Neural cell (in vitro differentiated cells): ENCODE data around the gene SAC3D1. TPM values are rescaled to one million over a fixed set of nuclear protein-coding genes. Genes with fewer than 3 reads are reported as not detected.

ENCODE experiments used
- H2AFZ ChIP-seq: fragments of 200-600, 300-800 bp; sonication (generic), shearing (Covaris generic); 2 replicates; pipeline ENCODE4 v1.6.0; 2014; ENCODE audit warnings: low read depth, mild to moderate bottlenecking, antibody characterized with exemption, low read length, moderate library complexity
- H3F3A ChIP-seq: fragments of 200-600 bp; shearing (Covaris generic); 2 replicates; pipeline ENCODE4 v1.6.1; 2016; ENCODE audit warnings: mild to moderate bottlenecking, moderate library complexity, mixed read lengths, antibody characterized with exemption, low read length; ENCODE audit not compliant: insufficient read depth, poor library complexity, severe bottlenecking
- H3K27ac ChIP-seq: fragments of 200-600, 300-800 bp; sonication (generic), shearing (Covaris generic); 2 replicates; pipeline ENCODE4 v1.5.1; 2014; ENCODE audit warnings: mild to moderate bottlenecking, low read length, moderate library complexity
- H3K27me3 ChIP-seq: fragments of 300-800, 200-600 bp; sonication (generic), shearing (Covaris generic); 2 replicates; pipeline ENCODE4 v1.6.0; 2014; ENCODE audit warnings: mild to moderate bottlenecking, low read depth, low read length, moderate library complexity; ENCODE audit not compliant: insufficient read depth
- H3K36me3 ChIP-seq: fragments of 300-800, 200-600 bp; sonication (generic), shearing (Covaris generic); 2 replicates; pipeline ENCODE4 v1.5.1; 2014; ENCODE audit warnings: mild to moderate bottlenecking, antibody characterized with exemption, low read length, moderate library complexity; ENCODE audit not compliant: insufficient read depth
- H3K4me2 ChIP-seq: fragments of 300-800, 200-600 bp; sonication (generic), shearing (Covaris generic); 2 replicates; pipeline ENCODE4 v1.6.0; 2014; ENCODE audit warnings: mild to moderate bottlenecking, low read length
- H3K4me3 ChIP-seq: fragments of 300-800, 200-600 bp; sonication (generic), shearing (Covaris generic); 2 replicates; pipeline ENCODE4 v1.5.1; 2014; ENCODE audit warnings: mild to moderate bottlenecking, low read length, moderate library complexity
- H3K79me2 ChIP-seq: fragments of 200-600 bp; shearing (Covaris generic); replicated peaks from 2 replicates; pipeline ENCODE4 v1.6.0; 2014; ENCODE audit warnings: mild to moderate bottlenecking, low read length, moderate library complexity; ENCODE audit not compliant: insufficient read depth
- H3K9ac ChIP-seq: fragments of 300-800, 200-600 bp; sonication (generic), shearing (Covaris generic); 2 replicates; pipeline ENCODE4 v1.6.1; 2016; ENCODE audit warnings: mild to moderate bottlenecking, low read length, mixed read lengths
- H3K9me2 ChIP-seq: fragments of 200-600 bp; shearing (Covaris generic); 2 replicates; pipeline ENCODE4 v1.6.1; 2016; ENCODE audit warnings: mild to moderate bottlenecking, low read length, mixed read lengths; ENCODE audit not compliant: insufficient read depth
- H3K9me3 ChIP-seq: fragments of 200-600, 300-800 bp; sonication (generic), shearing (Covaris generic); 2 replicates; pipeline ENCODE4 v1.6.1; 2016; ENCODE audit warnings: mild to moderate bottlenecking, mixed run types, low read length, moderate library complexity, mixed read lengths
- H4K20me1 ChIP-seq: fragments of 200-600 bp; shearing (Covaris generic); 2 replicates; pipeline ENCODE4 v1.6.1; 2016; ENCODE audit warnings: mild to moderate bottlenecking, mixed run types; ENCODE audit not compliant: insufficient read depth
- EP300 ChIP-seq: fragments of 450-650 bp; conservative IDR thresholded peaks from 2 replicates; pipeline ENCODE4 v1.6.1; 2014; ENCODE audit warnings: antibody characterized with exemption, mild to moderate bottlenecking, moderate library complexity; ENCODE audit not compliant: poor library complexity, severe bottlenecking
- EZH2 ChIP-seq: fragments of 200-600, 300-800 bp; shearing (Covaris generic), sonication (generic); IDR thresholded peaks from 2 replicates; pipeline ENCODE4 v1.6.1; 2014; ENCODE audit warnings: antibody characterized with exemption, low read length, borderline replicate concordance, mild to moderate bottlenecking; ENCODE audit not compliant: insufficient read depth, poor library complexity, severe bottlenecking
- MXI1 ChIP-seq: fragments of 450-650 bp; conservative IDR thresholded peaks from 2 replicates; pipeline ENCODE4 v1.6.1; 2014; ENCODE audit warnings: antibody characterized with exemption, mild to moderate bottlenecking; ENCODE audit not compliant: poor library complexity, severe bottlenecking
- POLR2AphosphoS5 ChIP-seq: IDR thresholded peaks from 2 replicates; pipeline ENCODE4 v1.6.1; 2012
- RAD21 ChIP-seq: fragments of 450-650 bp; conservative IDR thresholded peaks from 2 replicates; pipeline ENCODE4 v1.6.1; 2014; ENCODE audit warnings: antibody characterized with exemption, mild to moderate bottlenecking, moderate library complexity
- SMC3 ChIP-seq: fragments of 450-650 bp; conservative IDR thresholded peaks from 2 replicates; pipeline ENCODE4 v1.6.1; 2014; ENCODE audit warnings: antibody characterized with exemption, mild to moderate bottlenecking, moderate library complexity; ENCODE audit not compliant: poor library complexity
- TAF1 ChIP-seq: IDR thresholded peaks from 2 replicates; pipeline ENCODE4 v1.6.1; 2012; ENCODE audit warnings: low read depth
- polyA plus RNA-seq: library from polyadenylated mRNA; depleted of rRNA; stranded (reverse); fragments of >200 nt; gene quantifications from 2 replicates; pipeline ENCODE4 v1.2.3, GENCODE V29; 2014
- TF ChIP-seq, protein P1 (sequence below): IDR thresholded peaks from 2 replicates; pipeline ENCODE4 v1.6.1; 2012; ENCODE audit warnings: borderline replicate concordance
- TF ChIP-seq, protein P2 (sequence below): fragments of 450-650 bp; IDR thresholded peaks from 2 replicates; pipeline ENCODE4 v1.5.1; 2014; ENCODE audit warnings: antibody characterized with exemption, mild to moderate bottlenecking, moderate library complexity; ENCODE audit not compliant: poor library complexity, severe bottlenecking

SAC3D1 gene
- polyA plus RNA-seq, 1 donor from 2014 or later: 23.5 TPM

DNA sequence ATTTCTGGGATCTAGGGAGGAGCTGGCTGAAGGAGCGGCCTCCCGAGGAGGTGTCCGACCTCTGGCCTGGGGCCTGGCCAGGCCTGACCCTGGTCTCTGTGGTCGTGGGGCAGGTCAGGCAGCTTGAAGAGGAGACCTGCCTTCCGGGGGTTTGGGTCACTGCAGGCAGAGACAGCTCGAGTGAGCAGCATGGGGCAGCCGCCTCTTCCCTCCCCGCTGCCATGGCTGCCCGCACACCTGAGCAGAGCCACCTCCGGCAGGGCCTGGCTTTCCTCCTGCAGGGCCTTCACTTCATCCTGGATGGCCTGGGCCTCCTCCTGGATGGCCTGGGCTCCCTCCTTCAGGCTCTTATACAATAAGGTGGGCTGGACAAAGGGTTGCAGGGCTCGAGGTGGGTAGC, 25.3 kb downstream of the SAC3D1 start:
- Histone ChIP-seq H3K4me2 (no peak overlapping the region), H3K36me3 (no peaks in the 10 kb centered on the region), H3F3A (no peaks in the 10 kb centered on the region), H3K79me2 (no peaks in the 10 kb centered on the region), H3K9ac (no peak overlapping the region), H3K4me3 (no peak overlapping the region), H3K27me3 (no peaks in the 10 kb centered on the region), H3K9me3 (no peaks in the 10 kb centered on the region), H3K27ac (no peak overlapping the region), H2AFZ (no peak overlapping the region), H4K20me1 (no peaks in the 10 kb centered on the region), H3K9me2 (no peaks in the 10 kb centered on the region)
- TF ChIP-seq EZH2 (no peak), RAD21 (no peak), POLR2AphosphoS5 (no peak), MXI1 (no peak), EP300 (no peak), TAF1 (no peak), SMC3 (no peak)
- TF ChIP-seq, protein P1, sequence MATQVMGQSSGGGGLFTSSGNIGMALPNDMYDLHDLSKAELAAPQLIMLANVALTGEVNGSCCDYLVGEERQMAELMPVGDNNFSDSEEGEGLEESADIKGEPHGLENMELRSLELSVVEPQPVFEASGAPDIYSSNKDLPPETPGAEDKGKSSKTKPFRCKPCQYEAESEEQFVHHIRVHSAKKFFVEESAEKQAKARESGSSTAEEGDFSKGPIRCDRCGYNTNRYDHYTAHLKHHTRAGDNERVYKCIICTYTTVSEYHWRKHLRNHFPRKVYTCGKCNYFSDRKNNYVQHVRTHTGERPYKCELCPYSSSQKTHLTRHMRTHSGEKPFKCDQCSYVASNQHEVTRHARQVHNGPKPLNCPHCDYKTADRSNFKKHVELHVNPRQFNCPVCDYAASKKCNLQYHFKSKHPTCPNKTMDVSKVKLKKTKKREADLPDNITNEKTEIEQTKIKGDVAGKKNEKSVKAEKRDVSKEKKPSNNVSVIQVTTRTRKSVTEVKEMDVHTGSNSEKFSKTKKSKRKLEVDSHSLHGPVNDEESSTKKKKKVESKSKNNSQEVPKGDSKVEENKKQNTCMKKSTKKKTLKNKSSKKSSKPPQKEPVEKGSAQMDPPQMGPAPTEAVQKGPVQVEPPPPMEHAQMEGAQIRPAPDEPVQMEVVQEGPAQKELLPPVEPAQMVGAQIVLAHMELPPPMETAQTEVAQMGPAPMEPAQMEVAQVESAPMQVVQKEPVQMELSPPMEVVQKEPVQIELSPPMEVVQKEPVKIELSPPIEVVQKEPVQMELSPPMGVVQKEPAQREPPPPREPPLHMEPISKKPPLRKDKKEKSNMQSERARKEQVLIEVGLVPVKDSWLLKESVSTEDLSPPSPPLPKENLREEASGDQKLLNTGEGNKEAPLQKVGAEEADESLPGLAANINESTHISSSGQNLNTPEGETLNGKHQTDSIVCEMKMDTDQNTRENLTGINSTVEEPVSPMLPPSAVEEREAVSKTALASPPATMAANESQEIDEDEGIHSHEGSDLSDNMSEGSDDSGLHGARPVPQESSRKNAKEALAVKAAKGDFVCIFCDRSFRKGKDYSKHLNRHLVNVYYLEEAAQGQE: no peak
- TF ChIP-seq, protein P2, sequence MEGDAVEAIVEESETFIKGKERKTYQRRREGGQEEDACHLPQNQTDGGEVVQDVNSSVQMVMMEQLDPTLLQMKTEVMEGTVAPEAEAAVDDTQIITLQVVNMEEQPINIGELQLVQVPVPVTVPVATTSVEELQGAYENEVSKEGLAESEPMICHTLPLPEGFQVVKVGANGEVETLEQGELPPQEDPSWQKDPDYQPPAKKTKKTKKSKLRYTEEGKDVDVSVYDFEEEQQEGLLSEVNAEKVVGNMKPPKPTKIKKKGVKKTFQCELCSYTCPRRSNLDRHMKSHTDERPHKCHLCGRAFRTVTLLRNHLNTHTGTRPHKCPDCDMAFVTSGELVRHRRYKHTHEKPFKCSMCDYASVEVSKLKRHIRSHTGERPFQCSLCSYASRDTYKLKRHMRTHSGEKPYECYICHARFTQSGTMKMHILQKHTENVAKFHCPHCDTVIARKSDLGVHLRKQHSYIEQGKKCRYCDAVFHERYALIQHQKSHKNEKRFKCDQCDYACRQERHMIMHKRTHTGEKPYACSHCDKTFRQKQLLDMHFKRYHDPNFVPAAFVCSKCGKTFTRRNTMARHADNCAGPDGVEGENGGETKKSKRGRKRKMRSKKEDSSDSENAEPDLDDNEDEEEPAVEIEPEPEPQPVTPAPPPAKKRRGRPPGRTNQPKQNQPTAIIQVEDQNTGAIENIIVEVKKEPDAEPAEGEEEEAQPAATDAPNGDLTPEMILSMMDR: no peak

- no peak overlapping the region for H3K4me3 ChIP-seq
- no peak overlapping the region for H3K27ac ChIP-seq
- no peaks in the 10 kb centered on the region for H3K36me3 ChIP-seq
- no peak overlapping the region for H3K4me2 ChIP-seq
- H3K9me3 ChIP-seq: no peaks in the 10 kb centered on the region
- no peaks in the 10 kb centered on the region for H3F3A ChIP-seq
- H3K27me3 ChIP-seq: no peaks in the 10 kb centered on the region
- no peaks in the 10 kb centered on the region for H3K79me2 ChIP-seq
- no peak overlapping the region for H3K9ac ChIP-seq
- TF ChIP-seq EZH2 (no peak), SMC3 (no peak), TAF1 (no peak), RAD21 (no peak), MXI1 (no peak), EP300 (no peak), POLR2AphosphoS5 (no peak)
- TF ChIP-seq, protein P2: no peak
- TF ChIP-seq, protein P1: no peak
- no peaks in the 10 kb centered on the region for H4K20me1 ChIP-seq
- no peak overlapping the region for H2AFZ ChIP-seq
- no peaks in the 10 kb centered on the region for H3K9me2 ChIP-seq
These were observed 25.8 kb downstream of the SAC3D1 start for GRCh38 chr11:65066805-65067291.
